Testis (tissue), 2 donors: ENCODE data around the gene SLC16A6.
"Not testable (repeated sequence)": the region's sequence is repeated elsewhere in the genome, so short reads cannot be mapped to it uniquely, and the experiment has no call there.

Source experiments
- POLR2A ChIP-seq: fragments of 450-650 bp; IDR thresholded peaks from one replicate; pipeline ENCODE4 v1.6.1; 2017; ENCODE audit warnings: antibody characterized with exemption, mild to moderate bottlenecking, moderate library complexity
- TF ChIP-seq, protein P1 (sequence below), 3 experiments: fragments of 450-650 bp in 2 of 3; fragments of 200-600 bp in 1 of 3; sonication (generic) in 1 of 3; IDR thresholded peaks; one replicate each; pipeline ENCODE4 v1.5.1; 2016 to 2019; ENCODE audit warnings: antibody characterized with exemption in 3 of 3, mild to moderate bottlenecking in 2 of 3, moderate library complexity in 1 of 3

DNA sequence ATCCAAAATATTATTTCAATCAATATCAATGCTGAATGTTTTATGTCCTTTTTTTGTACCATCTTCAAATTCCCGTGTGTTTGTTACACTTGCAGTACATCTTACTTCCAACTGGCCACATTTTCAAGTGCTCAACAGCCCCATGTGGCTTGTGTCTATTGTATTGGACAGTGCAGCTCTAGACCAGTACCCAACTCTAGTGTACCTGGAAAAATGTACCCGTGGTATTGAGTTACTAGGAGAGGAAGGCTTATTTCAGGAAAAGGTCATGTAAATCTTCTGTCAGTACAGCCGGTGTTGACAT lies 31.3 kb downstream of the SLC16A6 start:
- TF ChIP-seq, protein P1, sequence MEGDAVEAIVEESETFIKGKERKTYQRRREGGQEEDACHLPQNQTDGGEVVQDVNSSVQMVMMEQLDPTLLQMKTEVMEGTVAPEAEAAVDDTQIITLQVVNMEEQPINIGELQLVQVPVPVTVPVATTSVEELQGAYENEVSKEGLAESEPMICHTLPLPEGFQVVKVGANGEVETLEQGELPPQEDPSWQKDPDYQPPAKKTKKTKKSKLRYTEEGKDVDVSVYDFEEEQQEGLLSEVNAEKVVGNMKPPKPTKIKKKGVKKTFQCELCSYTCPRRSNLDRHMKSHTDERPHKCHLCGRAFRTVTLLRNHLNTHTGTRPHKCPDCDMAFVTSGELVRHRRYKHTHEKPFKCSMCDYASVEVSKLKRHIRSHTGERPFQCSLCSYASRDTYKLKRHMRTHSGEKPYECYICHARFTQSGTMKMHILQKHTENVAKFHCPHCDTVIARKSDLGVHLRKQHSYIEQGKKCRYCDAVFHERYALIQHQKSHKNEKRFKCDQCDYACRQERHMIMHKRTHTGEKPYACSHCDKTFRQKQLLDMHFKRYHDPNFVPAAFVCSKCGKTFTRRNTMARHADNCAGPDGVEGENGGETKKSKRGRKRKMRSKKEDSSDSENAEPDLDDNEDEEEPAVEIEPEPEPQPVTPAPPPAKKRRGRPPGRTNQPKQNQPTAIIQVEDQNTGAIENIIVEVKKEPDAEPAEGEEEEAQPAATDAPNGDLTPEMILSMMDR (IDR thresholded peaks at IDR 0.05): not testable (repeated sequence)
- not testable (repeated sequence) for TF ChIP-seq POLR2A
